ENCODE measurements around the gene DLG2.

GRCh38 chr11:84714316-84714780 lies 912.8 kb downstream of the DLG2 start:
- TF ChIP-seq CTCF (IDR thresholded peaks at IDR 0.05), result peak in 1 of 6 experiments; percentile 23
- no peak for TF ChIP-seq POLR2A (IDR thresholded peaks at IDR 0.05)
